SK-N-SH (cell line): ENCODE data around the gene PRKG1. TPM values are rescaled to one million over a fixed set of nuclear protein-coding genes. Genes with fewer than 3 reads are reported as not detected.

Experiments
- CTCF ChIA-PET: fragments of 300-600, 350-600 bp; formaldehyde crosslinking; extraction: SDS; loops from one replicate; lab custom pipeline; 2021; lab: Yijun Ruan, JAX
- POLR2A ChIA-PET: fragments of 350-600 bp; sonication (Branson Sonifier 250); formaldehyde crosslinking; extraction: SDS; loops from one replicate; lab custom pipeline; 2020; ENCODE audit warnings: antibody characterized with exemption, inconsistent platforms; lab: Yijun Ruan, JAX
- DNase-seq: peaks from one replicate; pipeline ENCODE4 v3.0.0; 2012
- H2AFZ ChIP-seq: fragments of 200-600 bp; sonication (generic); 2 replicates; pipeline ENCODE4 v1.8.1; 2016; ENCODE audit warnings: antibody characterized with exemption, mild to moderate bottlenecking, low read depth
- H3F3A ChIP-seq: fragments of 200-600 bp; sonication (generic); replicated peaks from 2 replicates; pipeline ENCODE3; 2016; ENCODE audit warnings: antibody characterized with exemption, mild to moderate bottlenecking; ENCODE audit not compliant: insufficient read depth
- H3K27ac ChIP-seq, 2 experiments: fragments of 200-500 bp in 1 of 2; fragments of 200-600 bp in 1 of 2; sonication (Bioruptor generic) in 1 of 2; sonication (generic), shearing (Covaris generic) in 1 of 2; 2 replicates each; pipeline versions ENCODE4 v1.5.1 to v1.6.1; 2014 to 2016; ENCODE audit warnings: low read depth in 2 of 2, inconsistent platforms in 1 of 2, low read length in 1 of 2, mild to moderate bottlenecking in 1 of 2, mixed read lengths in 1 of 2
- H3K27me3 ChIP-seq: fragments of 200-600 bp; sonication (generic), shearing (Covaris generic); 2 replicates; pipeline ENCODE4 v1.6.1; 2016; ENCODE audit warnings: mixed run types; ENCODE audit not compliant: insufficient read depth
- H3K36me3 ChIP-seq, 2 experiments: fragments of 200-500 bp in 1 of 2; fragments of 200-600 bp in 1 of 2; sonication (Bioruptor generic) in 1 of 2; sonication (generic) in 1 of 2; replicated peaks in 1 of 2; 2 replicates each; pipeline versions ENCODE3 to v1.5.1; 2014 to 2016; ENCODE audit warnings: low read length in 1 of 2, mild to moderate bottlenecking in 1 of 2; ENCODE audit not compliant: insufficient read depth in 2 of 2, control insufficient read depth in 1 of 2
- H3K4me1 ChIP-seq, 2 experiments: fragments of 200-500 bp in 1 of 2; fragments of 200-600 bp in 1 of 2; sonication (Bioruptor generic) in 1 of 2; sonication (generic), shearing (Covaris generic) in 1 of 2; 2 replicates each; pipeline versions ENCODE4 v1.5.1 to v1.6.1; 2014 to 2016; ENCODE audit warnings: low read depth in 1 of 2, low read length in 1 of 2, mixed run types in 1 of 2; ENCODE audit not compliant: insufficient read depth in 2 of 2, control insufficient read depth in 1 of 2
- H3K4me2 ChIP-seq: fragments of 200-600 bp; sonication (generic), shearing (Covaris generic); 2 replicates; pipeline ENCODE4 v1.6.1; 2017; ENCODE audit warnings: mixed run types
- H3K4me3 ChIP-seq, 2 experiments: fragments of 200-500 bp in 1 of 2; fragments of 200-600 bp in 1 of 2; sonication (Bioruptor generic) in 1 of 2; sonication (generic), shearing (Covaris generic) in 1 of 2; 2 replicates each; pipeline versions ENCODE4 v1.5.1 to v1.8.1; 2014 to 2016; ENCODE audit warnings: low read depth in 2 of 2, inconsistent platforms in 1 of 2, low read length in 1 of 2, mild to moderate bottlenecking in 1 of 2, mixed read lengths in 1 of 2, moderate library complexity in 1 of 2
- H3K79me2 ChIP-seq: fragments of 200-600 bp; sonication (generic); 2 replicates; pipeline ENCODE4 v1.8.1; 2017; ENCODE audit warnings: mild to moderate bottlenecking; ENCODE audit not compliant: insufficient read depth
- H3K9ac ChIP-seq: fragments of 200-600 bp; sonication (generic); 2 replicates; pipeline ENCODE4 v1.6.1; 2017; ENCODE audit warnings: mixed run types
- H3K9me2 ChIP-seq: fragments of 200-600 bp; sonication (generic); 2 replicates; pipeline ENCODE4 v1.6.1; 2017; ENCODE audit warnings: mixed run types
- H3K9me3 ChIP-seq: fragments of 200-600 bp; sonication (generic); 2 replicates; pipeline ENCODE4 v1.6.1; 2017; ENCODE audit warnings: mixed run types, mild to moderate bottlenecking, moderate library complexity
- H4K20me1 ChIP-seq: fragments of 200-600 bp; sonication (generic); 2 replicates; pipeline ENCODE4 v1.6.1; 2017; ENCODE audit warnings: mild to moderate bottlenecking, mixed run types; ENCODE audit not compliant: insufficient read depth
- CHD2 ChIP-seq: fragments of 150-350 bp; IDR thresholded peaks from 2 replicates; pipeline ENCODE4 v1.6.1; 2018; ENCODE audit warnings: low read length; ENCODE audit not compliant: partially characterized antibody
- EP300 ChIP-seq, 2 experiments: IDR thresholded peaks; 2 replicates each; pipeline versions ENCODE4 v1.4.0 to v1.6.1; 2012; ENCODE audit warnings: borderline replicate concordance in 1 of 2, low read depth in 1 of 2, low read length in 1 of 2
- EZH2phosphoT487 ChIP-seq: fragments of 200-600 bp; sonication (generic); IDR thresholded peaks from 2 replicates; pipeline ENCODE4 v1.6.1; 2017; ENCODE audit warnings: low read depth, mixed run types, mild to moderate bottlenecking, antibody characterized with exemption, moderate library complexity, borderline replicate concordance
- FOSL2 ChIP-seq: IDR thresholded peaks from 2 replicates; pipeline ENCODE4 v1.4.0; 2012; ENCODE audit warnings: low read depth, mild to moderate bottlenecking, moderate library complexity, borderline replicate concordance
- FOXM1 ChIP-seq: IDR thresholded peaks from 2 replicates; pipeline ENCODE4 v1.4.0; 2012; ENCODE audit warnings: low read depth, mild to moderate bottlenecking
- JUND ChIP-seq: IDR thresholded peaks from 2 replicates; pipeline ENCODE4 v1.4.0; 2012
- MEF2A ChIP-seq: IDR thresholded peaks from 2 replicates; pipeline ENCODE4 v1.4.0; 2012; ENCODE audit warnings: low read depth, borderline replicate concordance
- MXI1 ChIP-seq: IDR thresholded peaks from 2 replicates; pipeline ENCODE4 v1.6.1; 2012; ENCODE audit warnings: mild to moderate bottlenecking, low read depth, low read length, improper control_type of control experiment
- NFIC ChIP-seq: IDR thresholded peaks from 2 replicates; pipeline ENCODE4 v1.4.0; 2012; ENCODE audit warnings: borderline replicate concordance
- NRF1 ChIP-seq: IDR thresholded peaks from 2 replicates; pipeline ENCODE4 v1.6.1; 2012; ENCODE audit warnings: low read depth, mild to moderate bottlenecking, low read length
- POLR2AphosphoS5 ChIP-seq: IDR thresholded peaks from 2 replicates; pipeline ENCODE4 v1.6.1; 2012; ENCODE audit warnings: low read depth, low read length
- RCOR1 ChIP-seq: fragments of 150-350 bp; IDR thresholded peaks from 2 replicates; pipeline ENCODE4 v1.6.1; 2017; ENCODE audit warnings: antibody characterized with exemption, low read length
- RFX5 ChIP-seq: IDR thresholded peaks from 2 replicates; pipeline ENCODE4 v1.6.1; 2012; ENCODE audit warnings: mild to moderate bottlenecking, improper control_type of control experiment, low read length
- SIN3A ChIP-seq: IDR thresholded peaks from 2 replicates; pipeline ENCODE4 v1.6.1; 2012; ENCODE audit warnings: low read depth, mild to moderate bottlenecking, low read length, moderate library complexity, borderline replicate concordance
- SMC3 ChIP-seq: IDR thresholded peaks from 2 replicates; pipeline ENCODE4 v1.6.1; 2012; ENCODE audit warnings: low read depth, low read length, improper control_type of control experiment
- TAF1 ChIP-seq: IDR thresholded peaks from 2 replicates; pipeline ENCODE4 v1.6.1; 2012; ENCODE audit warnings: low read depth, mild to moderate bottlenecking, low read length, moderate library complexity, borderline replicate concordance
- TCF12 ChIP-seq: IDR thresholded peaks from 2 replicates; pipeline ENCODE4 v1.4.0; 2012
- TEAD4 ChIP-seq: IDR thresholded peaks from 2 replicates; pipeline ENCODE4 v1.4.0; 2012; ENCODE audit warnings: mild to moderate bottlenecking, borderline replicate concordance; ENCODE audit not compliant: insufficient read depth
- YY1 ChIP-seq: IDR thresholded peaks from 2 replicates; pipeline ENCODE4 v1.4.0; 2012; ENCODE audit warnings: low read depth, mild to moderate bottlenecking
- WGBS: methylation state at CpG from one replicate; pipeline ENCODE4 v1.1.6; 2017; ENCODE audit warnings: low lambda C conversion rate; 5-methylcytosine and 5-hydroxymethylcytosine counted together
- polyA plus RNA-seq, 3 experiments: library from polyadenylated mRNA; depleted of rRNA; stranded (reverse); fragments of >200 nt; gene quantifications; 2 replicates each; pipeline ENCODE4 v1.2.3, GENCODE V29; 2012
- TF ChIP-seq, protein P1 (sequence below): IDR thresholded peaks from 2 replicates; pipeline ENCODE4 v1.4.0; 2012; ENCODE audit warnings: low read depth, borderline replicate concordance
- TF ChIP-seq, protein P2 (sequence below): IDR thresholded peaks from 2 replicates; pipeline ENCODE4 v1.4.0; 2012; ENCODE audit warnings: low read depth, borderline replicate concordance
- TF ChIP-seq, protein P3 (sequence below): fragments of 200-600 bp; sonication (generic); IDR thresholded peaks from 2 replicates; pipeline ENCODE4 v1.6.1; 2017; ENCODE audit warnings: antibody characterized with exemption, mild to moderate bottlenecking, moderate library complexity

PRKG1 gene
- polyA plus RNA-seq, 1 of the 3 experiments (the other 2 are of a cell fraction), result 4.1 TPM

DNA sequence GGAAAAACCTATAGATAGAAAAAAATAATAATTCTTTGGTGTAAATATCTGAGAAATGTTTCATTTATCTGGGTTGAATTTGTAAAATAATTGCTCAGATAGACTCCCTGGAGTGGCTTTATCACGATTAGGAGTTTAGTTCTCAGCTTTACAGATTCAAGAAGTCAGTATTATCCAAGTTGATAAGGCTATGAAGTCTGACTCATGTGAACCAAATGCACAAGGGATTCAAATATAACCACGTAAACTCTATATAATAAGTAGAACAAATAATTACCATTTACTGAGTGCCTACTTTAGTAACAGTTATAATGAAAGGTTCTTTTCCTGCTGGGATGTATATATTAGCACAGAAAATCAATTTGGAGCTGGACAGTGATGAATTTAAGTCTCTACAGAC lies 290.4 kb downstream of the PRKG1 start:
- Histone ChIP-seq H4K20me1 (no peaks in the 10 kb centered on the region), H2AFZ (no peak overlapping the region), H3K9me2 (no peaks in the 10 kb centered on the region), H3K27me3 (no peaks in the 10 kb centered on the region), H3K79me2 (no peaks in the 10 kb centered on the region), H3F3A (no peaks in the 10 kb centered on the region), H3K9me3 (no peaks in the 10 kb centered on the region), H3K4me2 (no peak overlapping the region), H3K4me3 (no peak overlapping the region), H3K36me3 (no peaks in the 10 kb centered on the region), H3K4me1 (no peaks in the 10 kb centered on the region; a peak in 1 of 4 replicates), H3K9ac (no peak overlapping the region), H3K27ac (no peak overlapping the region)
- ChIA-PET CTCF (interaction anchor here (0.6 kb wide), 2 partner anchors 130 to 217 kb away, joined by 3 read pairs; no protein-coding TSS in a partner anchor), POLR2A (no interaction called here)
- no peak for DNase-seq
- 51% methylated on average over 2 of the region's 2 CpGs for WGBS
- TF ChIP-seq TCF12, result no peak
- TF ChIP-seq FOXM1, result no peak
- TF ChIP-seq, protein P1, sequence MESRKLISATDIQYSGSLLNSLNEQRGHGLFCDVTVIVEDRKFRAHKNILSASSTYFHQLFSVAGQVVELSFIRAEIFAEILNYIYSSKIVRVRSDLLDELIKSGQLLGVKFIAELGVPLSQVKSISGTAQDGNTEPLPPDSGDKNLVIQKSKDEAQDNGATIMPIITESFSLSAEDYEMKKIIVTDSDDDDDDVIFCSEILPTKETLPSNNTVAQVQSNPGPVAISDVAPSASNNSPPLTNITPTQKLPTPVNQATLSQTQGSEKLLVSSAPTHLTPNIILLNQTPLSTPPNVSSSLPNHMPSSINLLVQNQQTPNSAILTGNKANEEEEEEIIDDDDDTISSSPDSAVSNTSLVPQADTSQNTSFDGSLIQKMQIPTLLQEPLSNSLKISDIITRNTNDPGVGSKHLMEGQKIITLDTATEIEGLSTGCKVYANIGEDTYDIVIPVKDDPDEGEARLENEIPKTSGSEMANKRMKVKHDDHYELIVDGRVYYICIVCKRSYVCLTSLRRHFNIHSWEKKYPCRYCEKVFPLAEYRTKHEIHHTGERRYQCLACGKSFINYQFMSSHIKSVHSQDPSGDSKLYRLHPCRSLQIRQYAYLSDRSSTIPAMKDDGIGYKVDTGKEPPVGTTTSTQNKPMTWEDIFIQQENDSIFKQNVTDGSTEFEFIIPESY, result no peak
- no peak for TF ChIP-seq CHD2
- TF ChIP-seq SMC3, result no peak
- no peak for TF ChIP-seq MEF2A
- no peak for TF ChIP-seq TAF1

DNA sequence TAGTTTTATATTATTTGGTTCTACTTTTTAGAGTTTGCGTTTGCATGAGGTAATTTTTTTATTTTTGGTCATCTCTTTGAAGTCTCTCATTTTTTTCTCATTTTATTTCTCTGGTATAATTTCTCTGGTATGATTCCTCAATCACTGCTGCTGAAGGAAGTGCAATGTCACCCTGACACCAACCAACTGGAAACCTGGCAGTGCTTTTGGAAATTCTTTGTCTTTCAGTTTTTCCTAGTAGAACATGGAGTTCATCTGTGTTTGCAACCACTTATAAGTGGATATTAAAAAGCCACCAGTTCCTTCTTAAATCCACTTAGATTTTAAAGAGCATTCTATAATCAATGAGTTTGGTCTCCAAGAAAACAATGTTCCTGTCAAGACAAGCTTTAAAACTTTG lies 291.8 kb downstream of the PRKG1 start:
- Histone ChIP-seq H4K20me1 (no peaks in the 10 kb centered on the region), H3F3A (no peaks in the 10 kb centered on the region), H3K36me3 (no peaks in the 10 kb centered on the region), H3K4me1 (no peaks in the 10 kb centered on the region; a peak in 1 of 4 replicates), H3K79me2 (no peaks in the 10 kb centered on the region), H2AFZ (no peak overlapping the region), H3K27me3 (no peaks in the 10 kb centered on the region), H3K27ac (no peak overlapping the region), H3K4me3 (no peak overlapping the region), H3K9ac (no peak overlapping the region), H3K9me2 (no peaks in the 10 kb centered on the region), H3K4me2 (no peak overlapping the region), H3K9me3 (no peaks in the 10 kb centered on the region)
- 86% methylated on average over 1 of the region's 1 CpG for WGBS
- no peak for TF ChIP-seq POLR2AphosphoS5
- TF ChIP-seq RCOR1, result no peak
- no peak for TF ChIP-seq SIN3A
- TF ChIP-seq EP300 (IDR thresholded peaks at IDR 0.05; ENCODE audit: borderline replicate concordance in 1 of 2, low read depth in 1 of 2, low read length in 1 of 2), result no peak
- TF ChIP-seq, protein P2, sequence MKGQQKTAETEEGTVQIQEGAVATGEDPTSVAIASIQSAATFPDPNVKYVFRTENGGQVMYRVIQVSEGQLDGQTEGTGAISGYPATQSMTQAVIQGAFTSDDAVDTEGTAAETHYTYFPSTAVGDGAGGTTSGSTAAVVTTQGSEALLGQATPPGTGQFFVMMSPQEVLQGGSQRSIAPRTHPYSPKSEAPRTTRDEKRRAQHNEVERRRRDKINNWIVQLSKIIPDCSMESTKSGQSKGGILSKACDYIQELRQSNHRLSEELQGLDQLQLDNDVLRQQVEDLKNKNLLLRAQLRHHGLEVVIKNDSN, result no peak
- TF ChIP-seq RFX5, result no peak
- no peak for TF ChIP-seq NFIC
- TF ChIP-seq, protein P3, sequence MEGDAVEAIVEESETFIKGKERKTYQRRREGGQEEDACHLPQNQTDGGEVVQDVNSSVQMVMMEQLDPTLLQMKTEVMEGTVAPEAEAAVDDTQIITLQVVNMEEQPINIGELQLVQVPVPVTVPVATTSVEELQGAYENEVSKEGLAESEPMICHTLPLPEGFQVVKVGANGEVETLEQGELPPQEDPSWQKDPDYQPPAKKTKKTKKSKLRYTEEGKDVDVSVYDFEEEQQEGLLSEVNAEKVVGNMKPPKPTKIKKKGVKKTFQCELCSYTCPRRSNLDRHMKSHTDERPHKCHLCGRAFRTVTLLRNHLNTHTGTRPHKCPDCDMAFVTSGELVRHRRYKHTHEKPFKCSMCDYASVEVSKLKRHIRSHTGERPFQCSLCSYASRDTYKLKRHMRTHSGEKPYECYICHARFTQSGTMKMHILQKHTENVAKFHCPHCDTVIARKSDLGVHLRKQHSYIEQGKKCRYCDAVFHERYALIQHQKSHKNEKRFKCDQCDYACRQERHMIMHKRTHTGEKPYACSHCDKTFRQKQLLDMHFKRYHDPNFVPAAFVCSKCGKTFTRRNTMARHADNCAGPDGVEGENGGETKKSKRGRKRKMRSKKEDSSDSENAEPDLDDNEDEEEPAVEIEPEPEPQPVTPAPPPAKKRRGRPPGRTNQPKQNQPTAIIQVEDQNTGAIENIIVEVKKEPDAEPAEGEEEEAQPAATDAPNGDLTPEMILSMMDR, result no peak
- no peak for TF ChIP-seq YY1
- no peak for TF ChIP-seq NRF1
- TF ChIP-seq TEAD4, result no peak
- TF ChIP-seq EZH2phosphoT487, result no peak
- no peak for TF ChIP-seq MXI1
- TF ChIP-seq JUND, result no peak
- TF ChIP-seq CHD2, result no peak
- no peak for TF ChIP-seq FOSL2
- no peak for DNase-seq
- ChIA-PET POLR2A (no interaction called here), CTCF (interaction anchor here (0.5 kb wide), 1 partner anchor 304 kb away, joined by 3 read pairs; no protein-coding TSS in a partner anchor)
